Measurements from ENCODE around the gene USP32. TPM values are rescaled to one million over a fixed set of nuclear protein-coding genes. Genes with fewer than 3 reads are reported as not detected.

Gene USP32
- total and polyA plus RNA-seq, 2 of the 8 experiments (the other 6 are each of a cell fraction or from before 2014, with no cell fraction given) = 29.6 to 112 TPM

DNA sequence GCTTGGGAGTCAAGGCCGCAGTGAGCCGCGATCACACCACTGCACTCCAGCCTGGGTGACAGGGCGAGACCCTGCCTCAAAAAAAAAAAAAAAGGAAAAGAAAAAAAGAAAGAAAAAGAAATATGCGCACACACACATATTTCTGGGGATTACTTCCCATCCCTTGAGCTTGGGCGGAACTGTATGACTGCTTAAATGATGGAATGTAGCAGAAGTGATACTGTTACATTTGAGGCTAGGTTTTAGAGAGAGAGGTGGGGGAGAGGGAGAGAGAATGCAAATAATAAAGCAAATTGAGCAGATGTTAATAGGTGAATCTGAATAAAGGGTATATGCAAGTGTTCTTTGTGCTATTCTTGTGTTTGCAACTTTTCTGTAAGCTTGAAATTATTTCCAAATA is 12.0 kb upstream of the USP32 start:
- 82% methylated on average over 5 of the region's 6 CpGs; no CpG with 5 or more reads in 1 of the 2 experiments for WGBS, 2 experiments (ENCODE audit: extremely low coverage in 1 of 2, insufficient coverage in 1 of 2, insufficient read length in 1 of 2, insufficient replicate concordance in 2 of 2, low coverage in 1 of 2, low lambda C conversion rate in 2 of 2, missing lambda C conversion rate in 1 of 2)
- Histone ChIP-seq H3K4me1 (replicated peaks in 1 of 4; ENCODE audit: control insufficient read depth in 3 of 4, insufficient read depth in 4 of 4, low read length in 3 of 4) (no peaks in the 10 kb centered on the region), H3K14ac (ENCODE audit: insufficient read length) (no peak overlapping the region), H3K4me3 (ENCODE audit: extremely low read depth in 1 of 4, insufficient read depth in 2 of 4, low read depth in 3 of 4, low read length in 4 of 4) (no peak overlapping the region), H3K79me1 (ENCODE audit: low read depth, low read length) (no peaks in the 10 kb centered on the region), H2BK5ac (ENCODE audit: low read depth, low read length) (no peak overlapping the region), H3K4ac (replicated peaks; ENCODE audit: insufficient read length, low read depth, low read length) (no peak overlapping the region), H3K23me2 (ENCODE audit: low read depth, low read length) (no peaks in the 10 kb centered on the region), H2BK120ac (replicated peaks; ENCODE audit: low read depth, low read length) (no peak overlapping the region), H3K27ac (ENCODE audit: low read depth, low read length) (no peak overlapping the region), H3K79me2 (ENCODE audit: control insufficient read depth in 1 of 2, insufficient read depth in 2 of 2, low read length in 2 of 2) (no peaks in the 10 kb centered on the region), H3K9ac (replicated peaks in 1 of 4; ENCODE audit: extremely low read depth in 1 of 4, low read depth in 3 of 4, low read length in 3 of 4) (no peak overlapping the region), H2BK20ac (ENCODE audit: low read length) (no peak overlapping the region), H2AFZ (ENCODE audit: low read length) (no peak overlapping the region), H2BK12ac (ENCODE audit: low read depth, low read length) (no peak overlapping the region), H3K23ac (ENCODE audit: insufficient read length) (no peak overlapping the region), H4K91ac (replicated peaks; ENCODE audit: insufficient read length, low read length) (no peak overlapping the region), H3K56ac (replicated peaks; ENCODE audit: insufficient read length, low read depth, low read length) (no peak overlapping the region), H3K9me3 (ENCODE audit: insufficient read depth in 2 of 2, low read depth in 1 of 2, low read length in 1 of 2) (no peaks in the 10 kb centered on the region), H3K18ac (ENCODE audit: extremely low read depth, low read length) (no peak overlapping the region), H2BK15ac (ENCODE audit: low read length) (no peak overlapping the region), H3K36me3 (ENCODE audit: control insufficient read depth in 2 of 4, insufficient read depth in 4 of 4, low read length in 3 of 4) (no peaks in the 10 kb centered on the region), H4K8ac (ENCODE audit: extremely low read depth, insufficient read depth, low read length) (no peak overlapping the region), H4K20me1 (replicated peaks in 1 of 2; ENCODE audit: control insufficient read depth in 1 of 2, insufficient read depth in 2 of 2, low read length in 2 of 2) (no peaks in the 10 kb centered on the region), H3K27me3 (replicated peaks in 1 of 4; ENCODE audit: control insufficient read depth in 3 of 4, extremely low read depth in 1 of 4, insufficient read depth in 3 of 4, low read length in 3 of 4) (no peaks in the 10 kb centered on the region), H4K5ac (ENCODE audit: insufficient read length, low read depth, low read length) (no peak overlapping the region), H2AK5ac (ENCODE audit: low read depth, low read length) (no peak overlapping the region), H3K4me2 (ENCODE audit: insufficient read depth in 1 of 2, low read depth in 2 of 2, low read length in 2 of 2) (no peak overlapping the region)
- DNase-seq (ENCODE audit: low read depth in 1 of 2, low spot score in 2 of 2) (no peak), FAIRE-seq (no peak)
- TF ChIP-seq SP1 (IDR thresholded peaks at IDR 0.05; ENCODE audit: low read depth, low read length) (no peak), YY1 (IDR thresholded peaks at IDR 0.05; ENCODE audit: low read depth, low read length) (no peak), POLR2A (IDR thresholded peaks at IDR 0.05; ENCODE audit: control extremely low read depth in 1 of 2, low read depth in 2 of 2, low read length in 2 of 2) (no peak), CREB1 (IDR thresholded peaks at IDR 0.05) (no peak), EGR1 (IDR thresholded peaks at IDR 0.05; ENCODE audit: borderline replicate concordance, low read depth, low read length) (no peak), SAP30 (IDR thresholded peaks at IDR 0.05; ENCODE audit: insufficient read depth, insufficient replicate concordance, low read length) (no peak), ZNF274 (IDR thresholded peaks at IDR 0.05; ENCODE audit: borderline replicate concordance, extremely low read depth, low read length) (no peak), RXRA (IDR thresholded peaks at IDR 0.05; ENCODE audit: insufficient read depth, low read depth, low read length) (no peak)
- TF ChIP-seq, protein P1, sequence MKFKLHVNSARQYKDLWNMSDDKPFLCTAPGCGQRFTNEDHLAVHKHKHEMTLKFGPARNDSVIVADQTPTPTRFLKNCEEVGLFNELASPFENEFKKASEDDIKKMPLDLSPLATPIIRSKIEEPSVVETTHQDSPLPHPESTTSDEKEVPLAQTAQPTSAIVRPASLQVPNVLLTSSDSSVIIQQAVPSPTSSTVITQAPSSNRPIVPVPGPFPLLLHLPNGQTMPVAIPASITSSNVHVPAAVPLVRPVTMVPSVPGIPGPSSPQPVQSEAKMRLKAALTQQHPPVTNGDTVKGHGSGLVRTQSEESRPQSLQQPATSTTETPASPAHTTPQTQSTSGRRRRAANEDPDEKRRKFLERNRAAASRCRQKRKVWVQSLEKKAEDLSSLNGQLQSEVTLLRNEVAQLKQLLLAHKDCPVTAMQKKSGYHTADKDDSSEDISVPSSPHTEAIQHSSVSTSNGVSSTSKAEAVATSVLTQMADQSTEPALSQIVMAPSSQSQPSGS (IDR thresholded peaks at IDR 0.05; ENCODE audit: low read length) = no peak
- ChIA-PET CTCF (ENCODE audit: partially characterized antibody) (interaction anchor here (1.1 to 1.5 kb wide), 3 partner anchors 9 to 262 kb away, joined by 3 to 5 read pairs (median 3); partner anchors contain the start of gene CHCT1), POLR2A (ENCODE audit: partially characterized antibody) (no interaction called here)
